Neural cell (in vitro differentiated cells): ENCODE data around the gene HNRNPF. TPM values are rescaled to one million over a fixed set of nuclear protein-coding genes. Genes with fewer than 3 reads are reported as not detected.
"Not testable (repeated sequence)": the region's sequence is repeated elsewhere in the genome, so short reads cannot be mapped to it uniquely, and the experiment has no call there.

Experiments used
- H2AFZ ChIP-seq: fragments of 200-600, 300-800 bp; sonication (generic), shearing (Covaris generic); 2 replicates; pipeline ENCODE4 v1.6.0; 2014; ENCODE audit warnings: low read depth, mild to moderate bottlenecking, antibody characterized with exemption, low read length, moderate library complexity
- H3F3A ChIP-seq: fragments of 200-600 bp; shearing (Covaris generic); 2 replicates; pipeline ENCODE4 v1.6.1; 2016; ENCODE audit warnings: mild to moderate bottlenecking, moderate library complexity, mixed read lengths, antibody characterized with exemption, low read length; ENCODE audit not compliant: insufficient read depth, poor library complexity, severe bottlenecking
- H3K27ac ChIP-seq: fragments of 200-600, 300-800 bp; sonication (generic), shearing (Covaris generic); 2 replicates; pipeline ENCODE4 v1.5.1; 2014; ENCODE audit warnings: mild to moderate bottlenecking, low read length, moderate library complexity
- H3K27me3 ChIP-seq: fragments of 300-800, 200-600 bp; sonication (generic), shearing (Covaris generic); 2 replicates; pipeline ENCODE4 v1.6.0; 2014; ENCODE audit warnings: mild to moderate bottlenecking, low read depth, low read length, moderate library complexity; ENCODE audit not compliant: insufficient read depth
- H3K36me3 ChIP-seq: fragments of 300-800, 200-600 bp; sonication (generic), shearing (Covaris generic); 2 replicates; pipeline ENCODE4 v1.5.1; 2014; ENCODE audit warnings: mild to moderate bottlenecking, antibody characterized with exemption, low read length, moderate library complexity; ENCODE audit not compliant: insufficient read depth
- H3K4me2 ChIP-seq: fragments of 300-800, 200-600 bp; sonication (generic), shearing (Covaris generic); 2 replicates; pipeline ENCODE4 v1.6.0; 2014; ENCODE audit warnings: mild to moderate bottlenecking, low read length
- H3K4me3 ChIP-seq: fragments of 300-800, 200-600 bp; sonication (generic), shearing (Covaris generic); 2 replicates; pipeline ENCODE4 v1.5.1; 2014; ENCODE audit warnings: mild to moderate bottlenecking, low read length, moderate library complexity
- H3K79me2 ChIP-seq: fragments of 200-600 bp; shearing (Covaris generic); replicated peaks from 2 replicates; pipeline ENCODE4 v1.6.0; 2014; ENCODE audit warnings: mild to moderate bottlenecking, low read length, moderate library complexity; ENCODE audit not compliant: insufficient read depth
- H3K9ac ChIP-seq: fragments of 300-800, 200-600 bp; sonication (generic), shearing (Covaris generic); 2 replicates; pipeline ENCODE4 v1.6.1; 2016; ENCODE audit warnings: mild to moderate bottlenecking, low read length, mixed read lengths
- H3K9me2 ChIP-seq: fragments of 200-600 bp; shearing (Covaris generic); 2 replicates; pipeline ENCODE4 v1.6.1; 2016; ENCODE audit warnings: mild to moderate bottlenecking, low read length, mixed read lengths; ENCODE audit not compliant: insufficient read depth
- H3K9me3 ChIP-seq: fragments of 200-600, 300-800 bp; sonication (generic), shearing (Covaris generic); 2 replicates; pipeline ENCODE4 v1.6.1; 2016; ENCODE audit warnings: mild to moderate bottlenecking, mixed run types, low read length, moderate library complexity, mixed read lengths
- H4K20me1 ChIP-seq: fragments of 200-600 bp; shearing (Covaris generic); 2 replicates; pipeline ENCODE4 v1.6.1; 2016; ENCODE audit warnings: mild to moderate bottlenecking, mixed run types; ENCODE audit not compliant: insufficient read depth
- MXI1 ChIP-seq: fragments of 450-650 bp; conservative IDR thresholded peaks from 2 replicates; pipeline ENCODE4 v1.6.1; 2014; ENCODE audit warnings: antibody characterized with exemption, mild to moderate bottlenecking; ENCODE audit not compliant: poor library complexity, severe bottlenecking
- POLR2AphosphoS5 ChIP-seq: IDR thresholded peaks from 2 replicates; pipeline ENCODE4 v1.6.1; 2012
- RAD21 ChIP-seq: fragments of 450-650 bp; conservative IDR thresholded peaks from 2 replicates; pipeline ENCODE4 v1.6.1; 2014; ENCODE audit warnings: antibody characterized with exemption, mild to moderate bottlenecking, moderate library complexity
- REST ChIP-seq: IDR thresholded peaks from 2 replicates; pipeline ENCODE4 v1.6.1; 2012; ENCODE audit warnings: borderline replicate concordance
- SMC3 ChIP-seq: fragments of 450-650 bp; conservative IDR thresholded peaks from 2 replicates; pipeline ENCODE4 v1.6.1; 2014; ENCODE audit warnings: antibody characterized with exemption, mild to moderate bottlenecking, moderate library complexity; ENCODE audit not compliant: poor library complexity
- TAF1 ChIP-seq: IDR thresholded peaks from 2 replicates; pipeline ENCODE4 v1.6.1; 2012; ENCODE audit warnings: low read depth
- polyA plus RNA-seq: library from polyadenylated mRNA; depleted of rRNA; stranded (reverse); fragments of >200 nt; gene quantifications from 2 replicates; pipeline ENCODE4 v1.2.3, GENCODE V29; 2014
- TF ChIP-seq, protein P1 (sequence below): fragments of 450-650 bp; IDR thresholded peaks from 2 replicates; pipeline ENCODE4 v1.5.1; 2014; ENCODE audit warnings: antibody characterized with exemption, mild to moderate bottlenecking, moderate library complexity; ENCODE audit not compliant: poor library complexity, severe bottlenecking

HNRNPF gene
- polyA plus RNA-seq, 1 donor from 2014 or later, result 65.0 TPM

DNA sequence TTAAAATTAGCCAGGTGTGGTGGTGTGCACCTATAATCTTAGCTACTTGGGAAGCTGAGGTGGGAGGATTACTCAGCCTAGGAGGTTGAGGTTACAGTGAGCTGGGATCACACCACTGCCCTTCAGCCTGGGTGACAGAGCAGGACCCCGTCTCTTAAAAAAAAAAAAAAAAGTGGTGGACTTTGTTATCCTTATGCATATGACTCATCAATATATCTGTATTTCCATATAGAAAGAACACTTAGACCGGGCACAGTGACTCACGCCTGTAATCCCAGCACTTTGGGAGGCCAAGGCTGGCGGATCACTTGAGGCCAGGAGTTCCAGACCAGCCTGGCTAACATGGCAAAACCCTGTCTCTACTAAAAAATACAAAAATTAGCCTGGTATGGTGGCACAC is 13.0 kb upstream of the HNRNPF start:
- not testable (repeated sequence) for H3K27ac ChIP-seq, H4K20me1 ChIP-seq, H3K9ac ChIP-seq, H3F3A ChIP-seq, H3K27me3 ChIP-seq, H3K9me2 ChIP-seq, H2AFZ ChIP-seq, H3K4me3 ChIP-seq, H3K79me2 ChIP-seq, H3K9me3 ChIP-seq, H3K4me2 ChIP-seq, H3K36me3 ChIP-seq

GRCh38 chr10:43421519-43421918 is 12.5 kb upstream of the HNRNPF start:
- no peak for TF ChIP-seq SMC3
- no peaks in the 10 kb centered on the region for H3K27me3 ChIP-seq
- H3K27ac ChIP-seq, result no peak overlapping the region
- H3K4me2 ChIP-seq, result no peak overlapping the region
- H3K9me2 ChIP-seq, result no peaks in the 10 kb centered on the region
- no peaks in the 10 kb centered on the region for H3F3A ChIP-seq
- peaks cover 9% of the 10 kb centered on the region for H3K9me3 ChIP-seq
- H3K9ac ChIP-seq, result no peak overlapping the region
- H4K20me1 ChIP-seq, result no peaks in the 10 kb centered on the region
- no peaks in the 10 kb centered on the region for H3K36me3 ChIP-seq
- H3K79me2 ChIP-seq, result no peaks in the 10 kb centered on the region
- H3K4me3 ChIP-seq, result no peak overlapping the region
- no peak overlapping the region for H2AFZ ChIP-seq

DNA sequence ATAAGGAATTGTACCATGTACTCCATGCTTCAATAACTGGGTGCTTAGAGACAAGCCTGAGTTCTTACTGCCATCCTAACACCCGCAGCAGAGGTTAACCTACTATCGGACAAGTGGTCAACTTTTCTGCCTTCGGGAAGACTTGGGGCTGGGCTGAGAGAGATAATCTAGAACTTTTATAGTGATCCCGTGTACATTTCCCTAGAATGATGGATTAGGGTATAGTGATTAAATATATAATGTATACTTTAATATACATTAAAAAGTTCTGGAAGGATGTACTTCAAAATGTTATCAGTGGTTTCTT is 12.2 kb upstream of the HNRNPF start:
- Histone ChIP-seq H3F3A (no peaks in the 10 kb centered on the region), H4K20me1 (no peaks in the 10 kb centered on the region), H3K27ac (no peak overlapping the region), H3K79me2 (no peaks in the 10 kb centered on the region), H3K9me2 (no peaks in the 10 kb centered on the region), H3K4me3 (no peak overlapping the region), H3K9me3 (peaks cover 9% of the 10 kb centered on the region), H3K4me2 (no peak overlapping the region), H3K27me3 (no peaks in the 10 kb centered on the region), H3K9ac (no peak overlapping the region), H2AFZ (no peak overlapping the region), H3K36me3 (no peaks in the 10 kb centered on the region)
- TF ChIP-seq MXI1 (no peak), REST (no peak), SMC3 (no peak), TAF1 (no peak), POLR2AphosphoS5 (no peak), RAD21 (no peak)
- TF ChIP-seq, protein P1, sequence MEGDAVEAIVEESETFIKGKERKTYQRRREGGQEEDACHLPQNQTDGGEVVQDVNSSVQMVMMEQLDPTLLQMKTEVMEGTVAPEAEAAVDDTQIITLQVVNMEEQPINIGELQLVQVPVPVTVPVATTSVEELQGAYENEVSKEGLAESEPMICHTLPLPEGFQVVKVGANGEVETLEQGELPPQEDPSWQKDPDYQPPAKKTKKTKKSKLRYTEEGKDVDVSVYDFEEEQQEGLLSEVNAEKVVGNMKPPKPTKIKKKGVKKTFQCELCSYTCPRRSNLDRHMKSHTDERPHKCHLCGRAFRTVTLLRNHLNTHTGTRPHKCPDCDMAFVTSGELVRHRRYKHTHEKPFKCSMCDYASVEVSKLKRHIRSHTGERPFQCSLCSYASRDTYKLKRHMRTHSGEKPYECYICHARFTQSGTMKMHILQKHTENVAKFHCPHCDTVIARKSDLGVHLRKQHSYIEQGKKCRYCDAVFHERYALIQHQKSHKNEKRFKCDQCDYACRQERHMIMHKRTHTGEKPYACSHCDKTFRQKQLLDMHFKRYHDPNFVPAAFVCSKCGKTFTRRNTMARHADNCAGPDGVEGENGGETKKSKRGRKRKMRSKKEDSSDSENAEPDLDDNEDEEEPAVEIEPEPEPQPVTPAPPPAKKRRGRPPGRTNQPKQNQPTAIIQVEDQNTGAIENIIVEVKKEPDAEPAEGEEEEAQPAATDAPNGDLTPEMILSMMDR, result no peak
